ENCODE data around the gene NFKBIE.

The NFKBIE gene

GRCh38 chr6:44272529-44272928 lies 7.2 kb upstream of the NFKBIE start:
- DNase-seq: no peak

DNA sequence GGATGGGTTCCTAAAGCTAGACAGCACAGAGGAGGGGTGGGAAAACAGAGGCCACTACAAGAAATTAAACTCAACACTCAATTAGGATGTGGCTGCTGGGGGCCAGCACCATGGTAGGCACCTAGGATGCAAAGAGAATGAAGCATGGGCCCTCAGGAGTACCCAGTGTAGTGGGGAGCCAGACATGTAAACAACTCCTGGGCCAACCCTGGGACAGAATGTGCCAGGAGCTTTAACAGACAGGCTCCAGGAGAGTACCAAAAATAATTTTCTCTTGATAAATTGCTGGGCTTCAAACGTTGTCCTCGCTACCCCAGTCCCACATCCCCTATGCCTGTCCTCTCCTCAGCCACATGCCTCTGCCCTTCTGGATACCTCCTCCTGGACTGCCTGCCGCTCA lies 6.6 kb upstream of the NFKBIE start:
- no peak for DNase-seq

DNA sequence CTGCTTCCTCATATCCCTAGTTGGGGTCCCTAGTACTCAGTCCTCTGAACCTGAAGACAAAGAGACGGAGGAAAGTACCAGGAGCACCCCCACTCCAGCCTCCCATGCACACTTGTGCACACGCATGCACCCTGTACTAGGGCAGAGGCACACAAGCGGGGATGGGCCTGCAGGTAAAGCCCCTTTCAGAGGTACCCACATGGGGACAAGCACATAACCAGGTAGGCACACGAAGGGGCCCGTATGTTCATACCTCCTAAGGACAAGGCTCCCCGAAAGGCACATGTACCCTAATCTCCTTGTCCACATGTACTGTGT lies 6.0 kb upstream of the NFKBIE start:
- no peak for DNase-seq

- no peak for DNase-seq
Observed at GRCh38 chr6:44270526-44271405, 5.4 kb upstream of the NFKBIE start.

DNA sequence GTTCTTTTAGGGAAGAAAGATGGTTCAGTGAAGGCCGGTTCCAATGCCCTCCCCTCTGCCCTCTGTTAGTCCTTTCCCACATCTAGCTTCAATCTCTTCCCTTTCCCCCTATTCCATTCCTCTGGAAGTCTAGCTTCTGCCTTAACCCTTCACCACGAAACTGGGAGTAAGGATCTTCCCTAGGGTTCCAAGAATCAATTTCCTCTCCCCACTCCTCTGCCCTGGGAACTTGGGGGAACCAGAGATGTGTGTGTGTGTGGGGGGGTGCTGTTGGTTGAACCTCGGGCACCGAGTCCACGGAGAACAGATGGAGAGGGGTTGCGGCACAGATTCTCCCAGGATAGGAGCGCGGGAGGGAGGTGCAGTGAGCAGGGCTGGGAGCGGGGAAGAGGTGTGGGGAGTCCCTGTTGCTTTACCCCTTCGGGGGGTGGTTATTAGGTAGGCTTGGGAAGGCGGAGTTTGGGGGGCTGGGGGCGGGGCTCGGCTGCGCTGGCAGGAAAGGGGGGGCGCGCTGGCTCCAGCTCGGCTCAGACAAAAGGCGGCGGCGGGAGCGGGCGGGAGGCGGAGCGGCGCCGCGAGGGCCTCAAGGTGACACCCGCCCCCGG lies 4.7 kb upstream of the NFKBIE start, which contains the start of gene TMEM151B:
TSS of gene TMEM151B (plus strand) at position 530 of the 605 bp plus-strand sequence. CDS start 293 bp downstream, outside the sequence.
- no peak for DNase-seq

GRCh38 chr6:44269178-44269920 lies 4.0 kb upstream of the NFKBIE start:
- no peak for DNase-seq

- peak; percentile 60 for DNase-seq
Observed at GRCh38 chr6:44268095-44268628, 2.8 kb upstream of the NFKBIE start.

DNA sequence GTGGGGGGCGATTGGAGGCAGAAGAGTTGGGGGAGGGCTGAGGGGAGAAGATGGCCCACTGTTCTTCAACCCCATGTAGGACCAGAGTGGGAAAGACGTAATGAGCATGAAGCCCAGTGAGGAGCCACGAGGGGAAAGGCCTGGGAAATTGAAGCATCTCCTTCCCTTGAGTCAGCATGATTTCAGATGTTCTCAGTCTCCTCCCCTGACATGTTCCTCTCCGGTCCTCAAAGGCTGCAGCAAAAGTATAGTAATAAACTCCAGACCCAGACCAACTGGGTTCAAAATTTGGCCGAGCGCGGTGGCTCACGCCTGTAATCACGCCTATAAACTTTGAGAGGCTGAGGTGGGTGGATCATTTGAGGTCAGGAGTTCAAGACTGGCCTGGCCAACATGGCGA lies 1.9 kb upstream of the NFKBIE start:
- no peak for DNase-seq

DNA sequence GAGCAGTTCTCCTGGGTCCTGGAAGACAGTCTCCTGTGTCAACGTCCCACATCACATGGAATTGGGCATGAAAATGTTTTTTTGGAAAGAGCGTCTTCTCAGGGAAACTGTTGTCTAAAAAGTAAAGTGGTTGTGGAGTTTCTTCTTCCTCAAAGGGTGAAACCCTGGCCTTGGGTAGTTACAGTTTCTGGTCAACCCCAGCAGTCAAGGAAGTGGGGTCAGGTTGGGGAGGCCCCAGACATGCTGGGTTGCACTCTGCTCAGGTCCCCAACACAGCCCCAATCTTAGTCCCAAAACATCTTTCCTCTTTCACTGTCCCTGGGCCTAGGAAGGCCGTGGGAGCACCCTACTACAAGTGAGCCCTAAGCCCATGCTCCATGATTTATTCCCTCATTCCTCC lies 996 bp upstream of the NFKBIE start:
- DNase-seq: no peak

- DNase-seq: no peak
Observed at GRCh38 chr6:44265722-44266233, 427 bp upstream of the NFKBIE start.

DNA sequence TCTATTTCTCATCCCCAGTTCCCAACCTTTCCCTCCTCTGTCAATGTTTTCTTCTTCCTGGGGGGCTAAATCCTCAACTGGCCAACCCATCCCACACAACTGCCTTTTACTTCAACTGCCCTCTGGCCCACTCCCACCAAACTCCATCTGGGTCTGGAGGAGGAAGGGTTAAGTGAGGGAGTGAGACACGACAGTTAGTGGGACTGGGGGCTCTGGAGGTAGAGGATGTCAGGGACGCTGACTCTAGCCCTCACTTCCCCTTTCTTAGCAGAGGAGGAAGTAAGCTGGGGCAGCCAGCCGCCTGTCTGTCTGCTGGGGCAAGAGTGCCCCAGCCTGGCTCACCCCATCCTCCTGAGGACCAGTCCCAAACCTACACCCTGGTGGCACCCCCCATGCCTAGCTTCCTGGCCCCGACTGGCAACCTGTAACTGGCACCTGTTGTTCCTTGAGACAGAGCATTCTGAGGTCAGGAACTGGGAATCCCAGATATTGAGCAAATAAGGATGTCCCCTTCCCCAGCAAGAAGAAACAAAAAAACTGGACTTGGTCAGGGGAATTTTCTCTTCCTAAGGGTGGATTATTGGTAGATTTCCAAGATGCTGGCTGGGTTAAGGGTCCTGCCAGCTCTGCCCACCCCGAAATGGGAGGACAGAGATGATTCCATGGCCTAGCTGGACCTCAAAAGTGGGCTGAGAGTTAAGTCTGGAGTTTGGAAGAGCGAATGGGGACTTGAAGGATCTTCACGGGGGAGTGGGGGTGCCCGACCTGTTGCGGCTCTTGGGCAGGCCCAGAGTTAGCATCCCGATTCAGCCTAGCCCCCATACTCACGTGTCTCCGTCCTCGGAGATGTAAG lies 971 bp downstream of the NFKBIE start:
- DNase-seq: peak; percentile 35

- peak; percentile 42 for DNase-seq
Observed at GRCh38 chr6:44263354-44264100, 1.8 kb downstream of the NFKBIE start.

- DNase-seq: no peak
Observed at GRCh38 chr6:44262467-44263353, 2.6 kb downstream of the NFKBIE start.

DNA sequence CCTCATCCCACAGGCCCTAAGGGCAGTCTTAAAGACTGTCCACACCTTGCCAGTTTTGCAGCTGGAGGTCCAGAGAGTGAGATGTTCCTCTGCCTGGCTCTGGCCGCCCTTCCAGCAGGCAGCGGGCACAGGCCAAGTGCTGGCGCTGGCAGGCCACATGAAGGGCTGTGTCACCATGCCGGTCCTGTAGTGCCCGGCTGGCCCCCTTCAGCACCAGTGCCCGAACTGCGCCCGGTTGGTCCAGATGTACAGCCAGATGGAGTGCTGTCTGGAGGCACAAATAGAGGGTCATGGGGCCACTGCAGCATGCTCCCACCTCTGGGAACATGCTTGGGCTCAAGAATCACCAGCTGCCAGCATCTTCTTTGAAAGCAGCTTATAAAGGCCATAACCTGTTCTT lies 3.8 kb downstream of the NFKBIE start:
- DNase-seq: no peak

GRCh38 chr6:44260451-44261297 lies 4.7 kb downstream of the NFKBIE start:
- no peak for DNase-seq

- no peak for DNase-seq
Observed at GRCh38 chr6:44260011-44260410, 5.3 kb downstream of the NFKBIE start.

DNA sequence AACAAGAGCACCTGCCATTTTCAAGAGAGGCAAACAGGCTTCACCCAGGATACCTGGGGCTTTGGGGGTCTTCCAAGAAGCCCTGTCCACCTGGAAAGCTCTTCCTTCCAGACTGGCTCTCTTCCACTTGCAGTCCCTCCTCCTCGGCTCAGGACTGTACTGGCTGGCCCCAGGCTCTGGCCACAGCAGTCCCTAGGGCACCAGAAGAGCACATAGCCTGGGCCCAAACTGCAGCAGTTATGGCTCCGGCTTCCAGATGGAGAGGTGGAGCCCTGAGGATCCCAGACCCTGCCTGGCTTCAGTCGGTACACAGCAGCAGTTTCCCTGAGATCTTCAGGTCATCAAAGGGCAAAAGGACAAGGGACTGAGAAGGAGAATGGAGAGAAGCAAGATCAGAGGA lies 6.4 kb downstream of the NFKBIE start:
- DNase-seq: no peak

- DNase-seq: no peak
Observed at GRCh38 chr6:44258325-44258863, 7.0 kb downstream of the NFKBIE start.

DNA sequence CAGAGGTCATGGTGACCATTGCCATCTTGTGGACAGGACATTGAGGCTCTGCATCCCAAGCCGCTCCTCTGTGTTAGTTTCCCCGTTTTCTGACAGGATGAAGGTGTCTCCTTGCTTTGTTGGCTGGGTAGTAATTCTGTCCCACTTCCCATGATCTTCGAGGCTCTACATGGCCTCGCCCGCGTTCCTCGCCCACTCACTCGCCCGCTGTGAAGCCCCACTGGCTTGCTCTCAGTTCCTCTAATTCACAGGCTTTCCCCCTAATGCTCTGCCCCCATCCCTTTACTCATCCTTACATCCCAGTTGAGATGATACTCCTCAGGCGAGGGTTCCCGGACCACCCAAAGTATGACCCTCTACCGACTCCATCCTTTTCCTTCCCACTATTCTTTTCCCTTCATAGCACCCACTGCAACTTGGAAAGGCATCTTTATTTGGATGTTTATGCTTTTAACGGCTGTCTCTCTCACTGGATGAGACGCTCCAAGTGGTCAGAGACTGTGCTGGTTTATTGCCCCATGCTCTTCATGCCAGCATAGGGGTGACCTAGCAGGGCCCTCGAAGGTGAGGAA lies 7.5 kb downstream of the NFKBIE start:
- DNase-seq: no peak
